GM12878 (cell line): ENCODE measurements around the gene NPIPA5. TPM values are rescaled to one million over a fixed set of nuclear protein-coding genes. Genes with fewer than 3 reads are reported as not detected.
"Not testable (repeated sequence)": the region's sequence is repeated elsewhere in the genome, so short reads cannot be mapped to it uniquely, and the experiment has no call there.

ENCODE experiments used
- ATAC-seq: fragments of 200-7000 bp; cut with Tn5 transposase; 3 replicates; pipeline ENCODE4 v1.9.1; 2020; ENCODE audit warnings: mild to moderate bottlenecking, moderate library complexity
- BruUV-seq: library from RNA; stranded (reverse); fragments of 400-500 nt; replicated peaks from 2 replicates; lab custom pipeline; 2021; lab: Mats Ljungman, UMichigan
- CTCF ChIA-PET: fragments of 300-600 bp; sonication (Branson Sonifier 250); formaldehyde crosslinking; extraction: SDS; loops from one replicate; lab custom pipeline; 2021; ENCODE audit warnings: inconsistent platforms; lab: Yijun Ruan, JAX
- POLR2A ChIA-PET: fragments of 350-600 bp; formaldehyde crosslinking; extraction: SDS; loops from one replicate; lab custom pipeline; 2021; ENCODE audit warnings: inconsistent platforms; lab: Charles Lee
- RAD21 ChIA-PET: fragments of 300-600 bp; sonication (Branson Sonifier 250); formaldehyde crosslinking; loops from one replicate; lab custom pipeline; 2023; ENCODE audit warnings: antibody characterized with exemption; ENCODE audit not compliant: unreplicated experiment; lab: Charles Lee
- SMC1A ChIA-PET: fragments of 300-600 bp; sonication (Branson Sonifier 250); formaldehyde crosslinking; loops from one replicate; lab custom pipeline; 2023; ENCODE audit not compliant: unreplicated experiment, uncharacterized antibody; lab: Charles Lee
- DNase-seq: peaks from one replicate; pipeline ENCODE4 v3.0.0-alpha.2; 2011; ENCODE audit warnings: low read depth, low spot score
- FAIRE-seq: peaks from 3 replicates; lab custom pipeline; 2011; peaks lifted over from hg19 to GRCh38; lab: Jason Lieb, UNC
- H2AFZ ChIP-seq: 2 replicates; pipeline ENCODE4 v1.6.0; 2011; ENCODE audit warnings: low read depth, low read length, control low read depth; ENCODE audit not compliant: control insufficient read depth
- H3K27ac ChIP-seq: 2 replicates; pipeline ENCODE4 v1.5.1; 2011; ENCODE audit warnings: control low read depth; ENCODE audit not compliant: control insufficient read depth, insufficient read depth
- H3K27me3 ChIP-seq, 2 experiments: replicated peaks in 1 of 2; 2 replicates each; pipeline versions ENCODE4 v1.6.0 to v1.6.1; 2011; ENCODE audit warnings: low read length in 1 of 2; ENCODE audit not compliant: control insufficient read depth in 2 of 2, insufficient read depth in 2 of 2
- H3K36me3 ChIP-seq, 2 experiments: 2 replicates each; pipeline ENCODE4 v1.5.1; 2011; ENCODE audit warnings: low read length in 1 of 2; ENCODE audit not compliant: control insufficient read depth in 2 of 2, insufficient read depth in 2 of 2
- H3K4me1 ChIP-seq: 2 replicates; pipeline ENCODE4 v1.6.1; 2011; ENCODE audit warnings: mild to moderate bottlenecking, low read length, moderate library complexity, mixed read lengths; ENCODE audit not compliant: control insufficient read depth, insufficient read depth
- H3K4me2 ChIP-seq: 2 replicates; pipeline ENCODE4 v1.6.0; 2011; ENCODE audit warnings: control low read depth; ENCODE audit not compliant: control insufficient read depth, insufficient read depth
- H3K4me3 ChIP-seq: fragments of 200-600 bp; sonication (generic); 2 replicates; pipeline ENCODE4 v1.5.1; 2016
- H3K79me2 ChIP-seq: 2 replicates; pipeline ENCODE4 v1.6.0; 2011; ENCODE audit warnings: low read length; ENCODE audit not compliant: control insufficient read depth, insufficient read depth
- H3K9ac ChIP-seq: 2 replicates; pipeline ENCODE4 v1.8.0; 2011; ENCODE audit warnings: low read length, control low read depth, mixed read lengths; ENCODE audit not compliant: control insufficient read depth, insufficient read depth
- H3K9me3 ChIP-seq: replicated peaks from 3 replicates; pipeline ENCODE4 v1.5.1; 2011; ENCODE audit warnings: mild to moderate bottlenecking, low read length; ENCODE audit not compliant: control insufficient read depth, insufficient read depth
- H4K20me1 ChIP-seq: 2 replicates; pipeline ENCODE4 v1.6.0; 2011; ENCODE audit not compliant: control insufficient read depth, insufficient read depth
- CEBPZ ChIP-seq: fragments of 150-350 bp; IDR thresholded peaks from 2 replicates; pipeline ENCODE4 v1.6.1; 2016; ENCODE audit warnings: low read depth, low read length
- CREM ChIP-seq: IDR thresholded peaks from 2 replicates; pipeline ENCODE4 v1.6.1; 2014; ENCODE audit warnings: antibody characterized with exemption, low read depth
- CTCF ChIP-seq, 3 experiments: IDR thresholded peaks in 2 of 3; conservative IDR thresholded peaks in 1 of 3; 2 replicates each; pipeline ENCODE4 v1.5.1; 2011; ENCODE audit warnings: low read depth in 3 of 3, low read length in 3 of 3, mild to moderate bottlenecking in 3 of 3, control low read depth in 2 of 3, moderate library complexity in 2 of 3, inconsistent platforms in 1 of 3, mixed read lengths in 1 of 3; ENCODE audit not compliant: control insufficient read depth in 2 of 3, insufficient read depth in 1 of 3; ENCODE audit errors: extremely low read depth in 1 of 3
- CUX1 ChIP-seq: IDR thresholded peaks from 2 replicates; pipeline ENCODE4 v1.6.1; 2012; ENCODE audit warnings: improper control_type of control experiment, low read depth, low read length; ENCODE audit not compliant: insufficient replicate concordance
- E2F4 ChIP-seq: IDR thresholded peaks from 2 replicates; pipeline ENCODE4 v1.6.1; 2012; ENCODE audit warnings: low read depth, low read length, improper control_type of control experiment
- KDM1A ChIP-seq: fragments of 200-600 bp; sonication (generic); IDR thresholded peaks from 2 replicates; pipeline ENCODE4 v1.6.1; 2016; ENCODE audit warnings: borderline replicate concordance
- MXI1 ChIP-seq: fragments of 150-350 bp; IDR thresholded peaks from 2 replicates; pipeline ENCODE4 v1.6.1; 2011; ENCODE audit warnings: low read depth, mild to moderate bottlenecking, inconsistent platforms, low read length, improper control_type of control experiment
- SIX5 ChIP-seq: IDR thresholded peaks from 2 replicates; pipeline ENCODE4 v1.6.1; 2011; ENCODE audit warnings: mild to moderate bottlenecking, low read depth, low read length, moderate library complexity; ENCODE audit not compliant: severe bottlenecking
- SMARCA5 ChIP-seq: fragments of 450-650 bp; IDR thresholded peaks from 2 replicates; pipeline ENCODE4 v1.6.1; 2017; ENCODE audit warnings: mild to moderate bottlenecking
- SREBF2 ChIP-seq: IDR thresholded peaks from 2 replicates; pipeline ENCODE4 v1.6.1; 2012; ENCODE audit warnings: mild to moderate bottlenecking, low read length
- SRF ChIP-seq, 2 experiments: IDR thresholded peaks; 2 replicates each; pipeline ENCODE4 v1.6.1; 2011; ENCODE audit warnings: low read depth in 2 of 2, low read length in 2 of 2, mild to moderate bottlenecking in 1 of 2, moderate library complexity in 1 of 2
- SUZ12 ChIP-seq: fragments of 200-600 bp; sonication (generic); IDR thresholded peaks from one replicate; pipeline ENCODE4 v1.6.1; 2018; ENCODE audit warnings: antibody characterized with exemption, mild to moderate bottlenecking; ENCODE audit not compliant: unreplicated experiment
- WGBS: methylation state at CpG from one replicate; pipeline ENCODE4 v1.1.6; 2016; ENCODE audit warnings: low lambda C conversion rate; ENCODE audit not compliant: insufficient replicate concordance, insufficient coverage; ENCODE audit errors: missing lambda C conversion rate; 5-methylcytosine and 5-hydroxymethylcytosine counted together
- in situ Hi-C: fragments of 300-500 bp; cut with MboI; formaldehyde crosslinking; loops from 9 replicates; pipeline ENCODE4 v1.14.3; 2018; ENCODE audit warnings: mixed read lengths
- intact Hi-C: fragments of 100-400 bp; cut with micrococcal nuclease; formaldehyde crosslinking; loops from one replicate; pipeline ENCODE4 v1.14.2; 2022; ENCODE audit not compliant: unreplicated experiment
- polyA plus RNA-seq, 11 experiments: library from polyadenylated mRNA; depleted of rRNA in 4 of 11; unstranded in 6 of 11; stranded (reverse) in 5 of 11; fragments of >200 nt; fragmentation: Nextera tagmentation in 4 of 11; fragmentation: Illumina TruSeq in 1 of 11; extraction: Ambion mirVana in 4 of 11; extraction: Trizol in 1 of 11; gene quantifications; 1 replicate in 1 of 11; 2 replicates in 10 of 11; pipeline versions ENCODE4 v1.2.1 to v1.2.3, GENCODE V29; 2011 to 2016; ENCODE audit warnings: inconsistent platforms in 2 of 11, missing spikeins in 2 of 11, low read depth in 1 of 11
- total RNA-seq, 4 experiments: library from RNA; depleted of rRNA in 3 of 4; stranded (reverse); fragments of >200 nt in 3 of 4; fragmentation: Illumina TruSeq in 1 of 4; extraction: Trizol in 1 of 4; gene quantifications; 2 replicates each; pipeline versions ENCODE4 v1.2.1 to v1.2.3, GENCODE V29; 2013 to 2021

NPIPA5 gene
- total and polyA plus RNA-seq, 10 of the 15 experiments (the other 5 are each of a cell fraction or from before 2014, with no cell fraction given): 1.2 to 12.1 (median 3.6) TPM

GRCh38 chr16:15401972-15402371, 23.9 kb upstream of the NPIPA5 start (continued):
- no peak for TF ChIP-seq CUX1
- no peak for TF ChIP-seq SUZ12
- TF ChIP-seq E2F4: no peak
- no peak for TF ChIP-seq CEBPZ
- no peak for TF ChIP-seq CREM
- no peak for TF ChIP-seq MXI1
- no peak for TF ChIP-seq SMARCA5
- TF ChIP-seq SREBF2: no peak
- no peak for TF ChIP-seq SRF (IDR thresholded peaks at IDR 0.05; ENCODE audit: low read depth in 2 of 2, low read length in 2 of 2)
- TF ChIP-seq SIX5: no peak
- no peak for TF ChIP-seq CTCF (IDR thresholded peaks at IDR 0.05 in 2 of 3, conservative IDR thresholded peaks at IDR 0.05 in 1 of 3; ENCODE audit: control insufficient read depth in 2 of 3, extremely low read depth in 1 of 3, insufficient read depth in 1 of 3, low read depth in 3 of 3, low read length in 3 of 3)
- TF ChIP-seq KDM1A: no peak

- FAIRE-seq, H3K4me2 ChIP-seq, H3K9ac ChIP-seq, RAD21 ChIA-PET, H3K79me2 ChIP-seq, BruUV-seq, intact Hi-C loops, POLR2A ChIA-PET, CTCF ChIA-PET, H4K20me1 ChIP-seq, H3K36me3 ChIP-seq, H3K27me3 ChIP-seq, H3K4me1 ChIP-seq, ATAC-seq, H3K27ac ChIP-seq, H3K4me3 ChIP-seq, H3K9me3 ChIP-seq, DNase-seq, SMC1A ChIA-PET, H2AFZ ChIP-seq: not testable (repeated sequence)
- in situ Hi-C loops: loop anchor here (25.0 kb wide), 1 partner anchor 588 kb away; no protein-coding TSS in a partner anchor
- WGBS: 88% methylated on average over 6 of the region's 6 CpGs
These were observed 22.2 kb upstream of the NPIPA5 start for GRCh38 chr16:15400314-15400713.
